WTC11 (cell line): ENCODE measurements around the gene POLE3. TPM values are rescaled to one million over a fixed set of nuclear protein-coding genes. Genes with fewer than 3 reads are reported as not detected.
"Not testable (repeated sequence)": the region's sequence is repeated elsewhere in the genome, so short reads cannot be mapped to it uniquely, and the experiment has no call there.

Experiments used
- ATAC-seq: fragments of 200-7000 bp; cut with Tn5 transposase; 2 replicates; pipeline ENCODE4 v1.10.0; 2021; ENCODE audit warnings: mild to moderate bottlenecking, moderate library complexity
- CTCF ChIA-PET: fragments of 300-600 bp; sonication (Branson Sonifier 250); formaldehyde crosslinking; loops from one replicate; lab custom pipeline; 2021; ENCODE audit warnings: antibody characterized with exemption; lab: Charles Lee
- POLR2A ChIA-PET: fragments of 350-600 bp; sonication (Branson Sonifier 250); formaldehyde crosslinking; loops from one replicate; lab custom pipeline; 2021; ENCODE audit warnings: antibody characterized with exemption; lab: Charles Lee
- DNase-seq: peaks from one replicate; pipeline ENCODE4 v3.0.0; 2021; ENCODE audit warnings: low spot score
- H3K27ac Mint-ChIP-seq: 2 replicates; pipeline ENCODE4 v1.8.0; 2021; ENCODE audit warnings: mixed read lengths
- H3K27me3 Mint-ChIP-seq: 2 replicates; pipeline ENCODE4 v1.8.0; 2021; ENCODE audit warnings: low read depth, mild to moderate bottlenecking, moderate library complexity, mixed read lengths
- H3K36me3 Mint-ChIP-seq: 2 replicates; pipeline ENCODE4 v1.8.0; 2021; ENCODE audit warnings: mixed read lengths
- H3K4me1 Mint-ChIP-seq: 2 replicates; pipeline ENCODE4 v1.8.0; 2022; ENCODE audit warnings: mixed read lengths
- H3K4me3 Mint-ChIP-seq: 2 replicates; pipeline ENCODE4 v1.8.0; 2021; ENCODE audit warnings: mild to moderate bottlenecking, moderate library complexity, mixed read lengths
- H3K9me3 Mint-ChIP-seq: 2 replicates; pipeline ENCODE4 v1.8.0; 2021; ENCODE audit warnings: mixed read lengths
- AR ChIP-seq: fragments of 250-450 bp; sonication (Bioruptor Pico); IDR thresholded peaks from 2 replicates; pipeline ENCODE4 v1.9.0; 2021; ENCODE audit warnings: mild to moderate bottlenecking
- ATF3 ChIP-seq: sonication (generic); formaldehyde crosslinking; conservative IDR thresholded peaks from 2 replicates; pipeline ENCODE4 v1.8.1; 2022; ENCODE audit warnings: mild to moderate bottlenecking, missing genetic modification reagents
- E2F5 ChIP-seq: sonication (generic); formaldehyde crosslinking; IDR thresholded peaks from 2 replicates; pipeline ENCODE4 v1.8.1; 2022; ENCODE audit warnings: mild to moderate bottlenecking, moderate library complexity, missing genetic modification reagents
- EMX1 ChIP-seq: fragments of 250-450 bp; sonication (Bioruptor Pico); IDR thresholded peaks from 2 replicates; pipeline ENCODE4 v1.8.0; 2021; ENCODE audit warnings: mild to moderate bottlenecking
- ETV6 ChIP-seq: sonication (generic); formaldehyde crosslinking; IDR thresholded peaks from 2 replicates; pipeline ENCODE4 v1.8.1; 2022; ENCODE audit warnings: mild to moderate bottlenecking, missing genetic modification reagents
- FOXJ3 ChIP-seq: sonication (generic); formaldehyde crosslinking; IDR thresholded peaks from 2 replicates; pipeline ENCODE4 v1.9.0; 2021; ENCODE audit warnings: missing genetic modification reagents, mild to moderate bottlenecking, borderline replicate concordance
- HMGA2 ChIP-seq: fragments of 250-450 bp; sonication (Bioruptor Pico); IDR thresholded peaks from 2 replicates; pipeline ENCODE4 v1.4.0; 2021; ENCODE audit warnings: mild to moderate bottlenecking, moderate library complexity
- MAX ChIP-seq: sonication (generic); formaldehyde crosslinking; IDR thresholded peaks from 2 replicates; pipeline ENCODE4 v1.8.0; 2022; ENCODE audit warnings: mild to moderate bottlenecking, missing genetic modification reagents
- NFATC4 ChIP-seq: fragments of 250-450 bp; sonication (Bioruptor Pico); IDR thresholded peaks from 2 replicates; pipeline ENCODE4 v1.9.0; 2021; ENCODE audit warnings: mild to moderate bottlenecking
- PRDM15 ChIP-seq: sonication (generic); formaldehyde crosslinking; IDR thresholded peaks from 2 replicates; pipeline ENCODE4 v1.8.0; 2022; ENCODE audit warnings: missing genetic modification reagents
- SP1 ChIP-seq: sonication (generic); formaldehyde crosslinking; conservative IDR thresholded peaks from 2 replicates; pipeline ENCODE4 v1.8.1; 2022; ENCODE audit warnings: missing genetic modification reagents
- TEAD1 ChIP-seq: sonication (generic); formaldehyde crosslinking; IDR thresholded peaks from 2 replicates; pipeline ENCODE4 v1.8.0; 2022; ENCODE audit warnings: mild to moderate bottlenecking, missing genetic modification reagents
- ZNF232 ChIP-seq: sonication (generic); formaldehyde crosslinking; IDR thresholded peaks from 2 replicates; pipeline ENCODE4 v1.8.0; 2022; ENCODE audit warnings: mild to moderate bottlenecking, missing genetic modification reagents
- ZNF281 ChIP-seq: sonication (generic); formaldehyde crosslinking; IDR thresholded peaks from 2 replicates; pipeline ENCODE4 v1.8.0; 2023; ENCODE audit warnings: mild to moderate bottlenecking, missing genetic modification reagents
- ZNF396 ChIP-seq: fragments of 250-450 bp; sonication (Bioruptor Pico); IDR thresholded peaks from 2 replicates; pipeline ENCODE4 v1.8.0; 2021; ENCODE audit warnings: mild to moderate bottlenecking, moderate library complexity, borderline replicate concordance
- ZNF423 ChIP-seq: fragments of 250-450 bp; sonication (Bioruptor Pico); IDR thresholded peaks from 2 replicates; pipeline ENCODE4 v2.1.2; 2022; ENCODE audit warnings: mild to moderate bottlenecking, moderate library complexity
- ZNF532 ChIP-seq: fragments of 250-450 bp; sonication (Bioruptor Pico); IDR thresholded peaks from 2 replicates; pipeline ENCODE4 v1.9.0; 2021; ENCODE audit warnings: mild to moderate bottlenecking, borderline replicate concordance
- total RNA-seq: library from RNA; stranded (reverse); gene quantifications from 3 replicates; pipeline ENCODE4 v1.2.3, GENCODE V29; 2021

The POLE3 gene
- total RNA-seq, 1 experiment from 2014 or later: 43.6 TPM

- ChIA-PET POLR2A (no interaction called here), CTCF (interaction anchor here (0.5 to 1.3 kb wide), 4 partner anchors 13 to 124 kb away, joined by 3 to 4 read pairs (median 4); partner anchors contain the start of genes CDC26 and PRPF4)
- H3K4me1 Mint-ChIP-seq: peaks cover 4% of the 10 kb centered on the region
- no peaks in the 10 kb centered on the region for H3K27me3 Mint-ChIP-seq
- no peak overlapping the region for H3K27ac Mint-ChIP-seq
- H3K4me3 Mint-ChIP-seq: no peak overlapping the region
- TF ChIP-seq EMX1 (no peak), ZNF232 (CRISPR knock-in tag) (no peak), NFATC4 (CRISPR knock-in tag) (no peak), ETV6 (CRISPR knock-in tag) (no peak), TEAD1 (CRISPR knock-in tag) (no peak), PRDM15 (no peak), ZNF532 (CRISPR knock-in tag) (no peak), FOXJ3 (no peak), ZNF396 (CRISPR knock-in tag) (no peak), ZNF281 (CRISPR knock-in tag) (no peak)
- no peak for DNase-seq
- ATAC-seq: no peak
- H3K36me3 Mint-ChIP-seq: peaks cover 6% of the 10 kb centered on the region
- no peaks in the 10 kb centered on the region for H3K9me3 Mint-ChIP-seq
Observed at GRCh38 chr9:113368348-113368981, 42.0 kb downstream of the POLE3 start.

GRCh38 chr9:113365652-113366051 lies 44.8 kb downstream of the POLE3 start:
- CTCF ChIA-PET: interaction anchor here (1.4 kb wide), 1 partner anchor 226 kb away, joined by 3 read pairs; no protein-coding TSS in a partner anchor
- H3K27ac Mint-ChIP-seq, DNase-seq, H3K4me1 Mint-ChIP-seq, H3K9me3 Mint-ChIP-seq, H3K4me3 Mint-ChIP-seq, POLR2A ChIA-PET, H3K36me3 Mint-ChIP-seq, H3K27me3 Mint-ChIP-seq, ATAC-seq: not testable (repeated sequence)

GRCh38 chr9:113364951-113365350 lies 45.5 kb downstream of the POLE3 start:
- peaks cover 12% of the 10 kb centered on the region for H3K4me1 Mint-ChIP-seq
- H3K9me3 Mint-ChIP-seq: no peaks in the 10 kb centered on the region
- ChIA-PET POLR2A (no interaction called here), CTCF (interaction anchor here (0.6 to 2.0 kb wide), 4 partner anchors 16 to 226 kb away, joined by 3 to 5 read pairs (median 3); partner anchors contain the start of gene BSPRY)
- DNase-seq (no peak), ATAC-seq (no peak)
- peaks cover 2% of the 10 kb centered on the region; the same call in 1 of the 2 replicates for H3K36me3 Mint-ChIP-seq
- no peak overlapping the region for H3K27ac Mint-ChIP-seq
- H3K4me3 Mint-ChIP-seq: no peak overlapping the region
- H3K27me3 Mint-ChIP-seq: no peaks in the 10 kb centered on the region
- TF ChIP-seq ATF3 (no peak), AR (no peak), MAX (CRISPR knock-in tag) (no peak), E2F5 (CRISPR knock-in tag) (no peak), TEAD1 (CRISPR knock-in tag) (no peak), HMGA2 (CRISPR knock-in tag) (no peak), ZNF423 (CRISPR knock-in tag) (no peak), SP1 (CRISPR knock-in tag) (no peak)
